Peyer's patch (tissue), 4 donors: ENCODE measurements around the gene ADCY2. TPM values are rescaled to one million over a fixed set of nuclear protein-coding genes. Genes with fewer than 3 reads are reported as not detected.

Experiments used
- DNase-seq, 3 donors: peaks; one replicate each; pipeline ENCODE4 v3.0.0-alpha.2; 2017 to 2019
- H3K27ac ChIP-seq, 4 donors: fragments of 200-600 bp; sonication (generic); one replicate each; pipeline ENCODE4 v1.5.1; 2016 to 2019
- H3K27me3 ChIP-seq, 2 donors: fragments of 200-600 bp; sonication (generic); one replicate each; pipeline ENCODE4 v1.5.1; 2019
- H3K36me3 ChIP-seq, 3 donors: fragments of 200-600 bp; sonication (generic); one replicate each; pipeline ENCODE4 v1.5.1; 2016 to 2019
- H3K4me1 ChIP-seq, 4 donors: fragments of 200-600 bp; sonication (generic); one replicate each; pipeline ENCODE4 v1.5.1; 2016 to 2019
- H3K4me3 ChIP-seq, 4 donors: fragments of 200-600 bp; sonication (generic); 1 replicate in 3 of 4; 2 replicates in 1 of 4; pipeline ENCODE4 v1.5.1; 2016 to 2019; ENCODE audit warnings: mild to moderate bottlenecking in 1 of 4
- H3K9me3 ChIP-seq, 4 donors: fragments of 200-600 bp; sonication (generic); one replicate each; pipeline ENCODE4 v1.5.1; 2016 to 2019; ENCODE audit warnings: mild to moderate bottlenecking in 1 of 4
- CTCF ChIP-seq, 6 experiments: fragments of 450-650 bp in 4 of 6; fragments of 200-600 bp in 2 of 6; sonication (generic) in 1 of 6; IDR thresholded peaks; one replicate each; pipeline ENCODE4 v1.5.1; 2017 to 2019; ENCODE audit warnings: antibody characterized with exemption in 6 of 6, mild to moderate bottlenecking in 3 of 6, moderate library complexity in 1 of 6
- POLR2A ChIP-seq, 2 donors: fragments of 450-650 bp; IDR thresholded peaks; one replicate each; pipeline ENCODE4 v1.5.1; 2017; ENCODE audit warnings: antibody characterized with exemption in 2 of 2, mild to moderate bottlenecking in 2 of 2, moderate library complexity in 2 of 2
- total RNA-seq, 4 donors: library from RNA; depleted of rRNA; stranded (reverse); fragments of >200 nt; gene quantifications; one replicate each; pipeline ENCODE4 v1.1.0, GENCODE V29; 2016

The ADCY2 gene
- total RNA-seq, 4 donors from 2014 or later, result 0.53 to 12.4 (median 5.1) TPM

- Histone ChIP-seq H3K36me3 (no peaks in the 10 kb centered on the region), H3K9me3 (no peaks in the 10 kb centered on the region), H3K4me3 (no peak overlapping the region), H3K4me1 (no peaks in the 10 kb centered on the region), H3K27ac (no peak overlapping the region), H3K27me3 (no peaks in the 10 kb centered on the region)
- TF ChIP-seq CTCF (IDR thresholded peaks at IDR 0.05), result no peak
- no peak for TF ChIP-seq POLR2A (IDR thresholded peaks at IDR 0.05)
- DNase-seq, result no peak
Measured at GRCh38 chr5:7606840-7607465, 211.0 kb downstream of the ADCY2 start.

GRCh38 chr5:7608772-7609171 is 212.8 kb downstream of the ADCY2 start:
- Histone ChIP-seq H3K27me3 (no peaks in the 10 kb centered on the region), H3K27ac (no peak overlapping the region), H3K4me1 (no peaks in the 10 kb centered on the region), H3K9me3 (no peaks in the 10 kb centered on the region), H3K36me3 (no peaks in the 10 kb centered on the region), H3K4me3 (no peak overlapping the region)
- TF ChIP-seq POLR2A (IDR thresholded peaks at IDR 0.05), result no peak
- no peak for TF ChIP-seq CTCF (IDR thresholded peaks at IDR 0.05)
- DNase-seq, result no peak

GRCh38 chr5:7609726-7610125 is 213.8 kb downstream of the ADCY2 start:
- no peak for DNase-seq
- TF ChIP-seq POLR2A (IDR thresholded peaks at IDR 0.05), result no peak
- TF ChIP-seq CTCF (IDR thresholded peaks at IDR 0.05), result no peak
- H3K27me3 ChIP-seq, result no peaks in the 10 kb centered on the region
- no peak overlapping the region for H3K4me3 ChIP-seq
- H3K9me3 ChIP-seq, result no peaks in the 10 kb centered on the region
- no peaks in the 10 kb centered on the region for H3K36me3 ChIP-seq
- no peaks in the 10 kb centered on the region for H3K4me1 ChIP-seq
- H3K27ac ChIP-seq, result no peak overlapping the region

GRCh38 chr5:7610531-7611177 is 214.7 kb downstream of the ADCY2 start:
- no peak overlapping the region for H3K27ac ChIP-seq
- TF ChIP-seq POLR2A (IDR thresholded peaks at IDR 0.05) (no peak), CTCF (IDR thresholded peaks at IDR 0.05) (no peak)
- H3K9me3 ChIP-seq, result no peaks in the 10 kb centered on the region
- no peaks in the 10 kb centered on the region for H3K36me3 ChIP-seq
- H3K4me1 ChIP-seq, result no peaks in the 10 kb centered on the region
- no peak overlapping the region for H3K4me3 ChIP-seq
- DNase-seq, result no peak
- H3K27me3 ChIP-seq, result no peaks in the 10 kb centered on the region

- Histone ChIP-seq H3K27me3 (no peaks in the 10 kb centered on the region), H3K4me3 (no peak overlapping the region), H3K36me3 (no peaks in the 10 kb centered on the region), H3K27ac (no peak overlapping the region), H3K4me1 (no peaks in the 10 kb centered on the region), H3K9me3 (no peaks in the 10 kb centered on the region)
- DNase-seq, result no peak
- TF ChIP-seq CTCF (IDR thresholded peaks at IDR 0.05) (no peak), POLR2A (IDR thresholded peaks at IDR 0.05) (no peak)
Measured at GRCh38 chr5:7611518-7611917, 215.6 kb downstream of the ADCY2 start.
